Epithelial cell of alveolus of lung (primary cell): ENCODE results near the gene ABCG4. TPM values are rescaled to one million over a fixed set of nuclear protein-coding genes. Genes with fewer than 3 reads are reported as not detected.

Experiments
- total RNA-seq: library from RNA; depleted of rRNA; stranded (reverse); fragments of >200 nt; gene quantifications from 2 replicates; pipeline ENCODE4 v1.2.1, GENCODE V29; 2015

ABCG4 gene
- 0.26 and 0.72 TPM in 2 replicates for total RNA-seq

DNA sequence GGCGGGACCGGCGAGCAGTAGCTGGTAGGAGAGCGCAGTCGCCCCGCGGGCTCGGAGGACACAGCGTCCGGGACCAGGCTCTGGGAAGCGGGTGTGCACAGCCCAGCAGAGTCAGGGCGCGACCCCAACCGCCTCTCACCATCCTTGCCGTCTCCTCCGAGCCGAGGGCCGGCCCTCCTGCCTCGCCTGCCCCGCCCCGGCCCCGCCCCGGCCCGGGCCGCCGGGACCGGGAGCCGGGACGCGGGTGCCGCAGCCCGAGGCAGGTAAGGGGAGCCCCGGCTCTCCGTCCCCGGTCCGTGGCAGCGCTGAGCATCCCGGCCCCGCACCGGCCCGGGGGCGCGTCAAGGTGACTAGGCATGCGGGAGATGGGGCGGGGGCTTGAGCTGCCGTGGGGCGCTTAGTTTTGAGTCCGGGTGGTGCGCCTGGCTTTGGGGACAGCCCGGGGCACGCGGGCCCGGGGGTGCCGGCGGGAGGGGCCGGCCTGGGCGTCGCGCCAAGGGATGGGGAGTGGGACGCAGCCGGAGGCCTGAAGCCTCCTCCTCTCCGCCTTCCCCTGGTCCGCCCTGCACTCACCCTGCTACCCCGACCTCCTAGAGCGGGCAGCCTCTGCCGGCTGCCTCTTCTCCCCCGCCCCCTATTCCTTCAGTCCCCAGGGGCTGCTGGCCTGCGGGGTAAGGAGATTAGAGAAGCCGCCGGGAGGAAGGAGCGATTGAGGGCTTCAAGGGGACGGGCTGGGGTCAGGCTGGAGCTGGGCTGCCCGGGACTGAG lies at the start of gene ABCG4:
TSS of gene ABCG4 (plus strand) at position 35 of the 768 bp plus-strand sequence. CDS start 914 bp downstream, outside the sequence.

DNA sequence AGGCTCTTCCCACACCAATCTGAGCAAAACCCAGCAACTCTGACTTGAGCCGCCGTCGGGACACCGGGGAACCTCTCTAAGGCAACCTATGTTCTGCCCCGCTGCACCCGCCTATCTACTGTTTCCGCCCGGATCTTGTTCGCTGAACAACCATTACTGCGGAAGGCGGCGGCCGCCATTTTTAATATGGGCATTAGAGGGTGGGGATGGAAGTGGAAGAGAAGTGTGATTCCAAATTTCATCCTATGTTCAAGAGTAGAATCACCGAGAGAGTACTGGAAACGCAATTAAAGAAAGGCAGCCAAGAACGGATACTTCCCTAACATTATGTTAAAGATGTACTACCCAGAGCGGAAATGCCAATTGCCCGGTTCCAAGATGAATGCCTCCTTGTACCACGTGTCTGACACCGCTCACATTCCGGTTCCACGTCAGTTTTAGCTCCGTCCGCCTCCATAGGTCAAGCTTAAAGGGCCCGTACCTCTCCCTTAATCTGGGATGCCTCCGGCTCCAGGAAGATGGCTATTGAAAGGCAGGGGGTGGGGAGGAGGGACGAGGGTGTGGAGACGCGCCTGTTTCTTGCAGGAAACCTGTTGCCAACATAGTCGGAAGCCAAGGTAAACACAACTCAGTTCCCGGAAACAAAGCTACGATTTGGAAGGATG lies 47.0 kb upstream of the ABCG4 start, which contains the start of gene DPAGT1:
TSS of gene DPAGT1 (minus strand) at position 95 of the 665 bp plus-strand sequence. CDS start 198 bp downstream, outside the sequence.

DNA sequence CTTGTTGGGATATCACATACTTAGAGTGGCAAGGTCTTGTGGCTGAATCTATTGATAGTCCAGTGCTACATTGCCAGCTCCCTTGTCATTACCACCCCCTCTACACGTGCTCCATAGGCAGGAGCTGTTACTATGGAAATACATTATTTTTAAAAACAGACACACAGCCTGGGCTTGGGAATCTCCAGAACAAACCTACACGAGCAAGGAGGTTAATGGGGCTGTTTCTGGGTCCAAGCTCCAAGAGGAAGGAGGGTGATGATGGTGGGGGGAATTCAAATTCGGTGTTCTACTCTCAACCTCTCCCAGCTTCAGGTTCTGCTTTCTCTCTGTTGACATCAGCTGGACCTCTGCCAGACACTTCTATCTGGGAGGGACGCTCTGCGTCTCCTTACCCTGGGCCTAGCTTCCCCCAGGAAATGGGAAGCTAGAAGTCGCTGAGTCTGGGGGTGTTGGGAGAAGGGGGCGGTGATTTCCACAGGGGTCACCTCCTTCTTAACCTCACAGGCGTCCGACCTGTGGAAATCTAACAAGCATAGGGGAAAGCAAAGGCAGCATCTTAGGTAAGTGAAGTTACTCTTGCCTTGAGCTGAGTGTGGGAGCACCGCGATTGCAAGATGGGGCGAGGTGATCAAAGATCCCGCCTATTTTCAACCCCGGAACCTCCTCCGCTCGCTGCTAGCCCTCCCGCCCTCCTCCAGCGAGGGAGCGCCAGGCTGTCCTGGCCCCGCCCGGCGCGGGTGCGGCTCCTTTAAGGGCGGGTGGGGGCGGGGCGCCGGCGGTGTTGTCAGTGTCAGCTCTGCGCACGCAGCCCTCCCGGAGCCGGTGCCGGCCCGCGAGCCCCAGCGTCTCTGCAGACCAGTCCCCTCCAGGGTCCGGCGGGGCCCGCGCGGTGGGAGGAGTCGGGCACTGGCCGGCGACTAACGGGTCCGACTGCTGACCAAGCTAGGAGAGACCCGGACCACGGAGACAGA lies 42.0 kb upstream of the ABCG4 start, which contains the start of gene C2CD2L:
TSS of gene C2CD2L (plus strand) at position 781 of the 974 bp plus-strand sequence. CDS start 398 bp downstream, outside the sequence.

DNA sequence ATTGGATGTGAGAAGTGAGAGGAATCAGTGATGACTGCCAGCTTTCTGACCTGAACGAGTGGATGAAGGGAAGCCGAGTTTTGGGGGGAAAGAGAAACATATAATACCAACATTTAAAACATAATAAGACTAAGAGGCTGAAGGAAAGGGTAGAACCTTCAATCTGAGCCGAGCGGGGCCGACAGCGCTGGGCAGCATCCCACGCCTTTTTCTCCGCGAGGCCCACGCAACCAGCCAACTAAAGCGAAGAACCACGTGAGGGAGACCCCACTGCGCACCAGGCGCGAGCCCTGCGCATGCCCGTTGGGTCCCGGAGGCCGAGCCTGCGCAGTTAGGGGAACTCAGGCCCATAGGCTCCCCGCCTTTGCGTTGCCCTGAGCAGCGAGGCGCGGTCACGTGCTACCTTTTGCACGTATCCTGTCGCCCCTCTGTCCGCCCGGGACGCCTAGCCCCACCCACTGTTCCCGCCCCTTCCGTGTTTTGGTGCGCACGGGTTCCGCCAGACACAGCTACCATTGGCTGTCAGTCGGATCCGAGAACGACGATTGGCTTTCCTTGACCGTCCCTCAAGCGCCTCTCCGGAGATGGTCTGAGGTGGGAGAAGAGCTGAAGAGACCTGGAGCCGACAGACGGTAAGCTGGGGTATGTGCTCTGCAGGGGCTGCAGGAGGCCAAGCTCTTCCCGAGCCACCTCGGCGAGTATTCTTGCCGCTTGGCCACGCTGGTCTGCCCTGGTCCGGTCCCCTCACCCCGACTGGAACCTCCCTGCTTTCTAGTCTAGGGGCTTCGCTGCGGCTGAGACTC lies 27.6 kb upstream of the ABCG4 start, which contains the start of gene HINFP:
TSS of gene HINFP (plus strand) at position 573 of the 803 bp plus-strand sequence. CDS start 5,365 bp downstream, outside the sequence.

DNA sequence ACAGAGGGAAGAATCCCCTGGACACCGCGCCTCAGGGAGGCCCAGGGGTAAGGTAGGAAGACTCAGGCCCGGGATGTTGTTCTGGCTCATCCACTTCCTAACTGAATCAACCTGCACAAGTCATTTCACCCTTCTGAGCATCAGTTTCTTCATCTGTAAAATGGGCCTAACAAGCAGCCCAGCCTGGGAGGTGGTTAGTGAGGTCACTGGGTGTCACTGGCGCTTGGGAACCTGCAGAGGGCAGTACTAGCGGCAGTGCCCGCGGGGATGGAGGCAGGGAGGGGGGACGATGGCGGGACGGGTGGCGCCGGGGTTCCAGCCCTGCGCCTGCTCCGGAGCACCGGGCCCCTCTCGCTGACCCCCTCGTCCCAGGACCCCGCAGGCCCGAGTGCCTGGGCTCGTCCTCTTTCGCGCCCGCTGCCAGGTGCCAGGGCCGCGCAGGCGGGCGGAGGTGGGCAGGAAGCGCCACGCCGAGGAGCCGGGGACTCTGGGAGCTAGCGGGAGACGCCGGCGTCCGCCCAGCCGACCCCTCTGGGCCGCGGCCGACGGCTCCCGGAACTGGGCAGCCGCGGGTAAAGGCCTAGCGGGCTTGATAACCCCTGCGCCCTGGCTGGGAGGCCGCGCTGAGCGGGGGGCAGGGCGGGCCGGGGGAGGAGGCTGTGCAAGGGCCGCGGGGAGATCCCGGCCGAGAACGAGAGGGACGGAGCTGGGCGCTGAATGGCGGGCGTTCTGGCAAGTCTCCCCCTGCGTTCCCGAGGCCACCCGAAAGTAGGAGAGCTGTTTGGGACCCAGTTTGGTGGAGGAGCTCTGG lies 19.8 kb downstream of the ABCG4 start, which contains the start of gene NLRX1:
TSS of gene NLRX1 (plus strand) at position 255 of the 811 bp plus-strand sequence. CDS start 2,679 bp downstream, outside the sequence.

DNA sequence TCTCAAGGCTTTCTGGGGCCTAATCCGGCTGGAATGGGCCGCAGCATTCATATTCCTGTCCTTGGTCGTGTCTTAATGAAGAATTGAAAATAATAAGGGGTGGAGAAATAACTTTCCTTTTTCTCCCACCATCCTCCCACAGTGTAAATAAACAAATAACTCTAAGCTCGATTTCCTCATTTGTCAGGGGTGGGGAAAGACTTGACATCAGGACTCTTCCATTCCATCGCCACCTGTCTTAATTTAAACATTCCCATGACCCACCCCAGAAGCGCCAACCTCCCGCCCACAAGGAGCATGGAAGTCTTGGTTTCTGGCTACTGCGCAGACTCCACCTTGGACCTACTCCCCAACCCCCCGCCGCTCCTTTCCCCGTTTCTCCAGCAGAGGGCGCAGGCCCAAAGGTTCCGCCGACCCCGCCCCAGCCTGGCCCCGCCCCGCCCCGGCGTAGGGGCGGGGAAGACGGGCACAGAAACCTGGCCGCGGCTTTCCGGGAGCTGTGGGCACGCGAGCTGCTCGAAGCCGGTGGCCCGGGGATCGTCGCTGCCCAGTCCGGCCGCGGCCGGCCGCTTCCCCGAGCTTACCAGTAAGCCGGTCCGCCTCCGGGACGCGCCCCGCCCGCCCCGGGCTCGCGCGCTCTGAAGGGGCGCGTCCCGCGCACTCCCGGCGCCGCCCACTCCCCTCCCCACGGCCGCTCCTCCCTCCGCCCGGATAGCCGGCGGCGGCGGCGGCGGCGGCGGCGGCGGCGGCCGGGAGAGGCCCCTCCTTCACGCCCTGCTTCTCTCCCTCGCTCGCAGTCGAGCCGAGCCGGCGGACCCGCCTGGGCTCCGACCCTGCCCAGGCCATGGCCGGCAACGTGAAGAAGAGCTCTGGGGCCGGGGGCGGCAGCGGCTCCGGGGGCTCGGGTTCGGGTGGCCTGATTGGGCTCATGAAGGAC lies 57.0 kb downstream of the ABCG4 start, which contains the start of gene CBL:
TSS of gene CBL (plus strand) at position 766 of the 937 bp plus-strand sequence. CDS start at position 845, 79 bp downstream.

Other genes starting within 250 kb of the ABCG4 start
- 21.3 and 49.2 TPM in 2 replicates for gene BCL9L, start 223.1 kb upstream of the ABCG4 start, total RNA-seq
- not detected in 2 replicates for gene UPK2, start 192.8 kb upstream of the ABCG4 start, total RNA-seq
- gene FOXR1, start 177.3 kb upstream of the ABCG4 start, total RNA-seq = not detected in 2 replicates
- gene CENATAC, start 150.9 kb upstream of the ABCG4 start, total RNA-seq = 2.3 and 10.1 TPM in 2 replicates
- 2,402 and 3,197 TPM in 2 replicates for gene RPS25, start 130.7 kb upstream of the ABCG4 start, total RNA-seq
- 61.6 and 139 TPM in 2 replicates for gene TRAPPC4, start 130.3 kb upstream of the ABCG4 start, total RNA-seq
- 15.3 and 19.8 TPM in 2 replicates for gene SLC37A4, start 118.2 kb upstream of the ABCG4 start, total RNA-seq
- 80.2 and 160 TPM in 2 replicates for gene HYOU1, start 91.8 kb upstream of the ABCG4 start, total RNA-seq
- 19.5 and 20.4 TPM in 2 replicates for gene VPS11, start 81.2 kb upstream of the ABCG4 start, total RNA-seq
- 41.4 and 51.0 TPM in 2 replicates for gene HMBS, start 64.2 kb upstream of the ABCG4 start, total RNA-seq
- gene DPAGT1, start 47.2 kb upstream of the ABCG4 start, total RNA-seq = 31.3 and 32.2 TPM in 2 replicates
- gene C2CD2L, start 41.7 kb upstream of the ABCG4 start, total RNA-seq = 5.6 and 6.0 TPM in 2 replicates
- 10.1 and 15.5 TPM in 2 replicates for gene HINFP, start 27.5 kb upstream of the ABCG4 start, total RNA-seq
- gene NLRX1, start 19.7 kb downstream of the ABCG4 start, total RNA-seq = 8.5 and 8.9 TPM in 2 replicates
- not detected in 2 replicates for gene NHERF4, start 36.4 kb downstream of the ABCG4 start, total RNA-seq
- 15.8 and 16.5 TPM in 2 replicates for gene CBL, start 57.3 kb downstream of the ABCG4 start, total RNA-seq
- gene MCAM, start 168.1 kb downstream of the ABCG4 start, total RNA-seq = 216 and 225 TPM in 2 replicates
- 21.7 and 24.7 TPM in 2 replicates for gene RNF26, start 185.5 kb downstream of the ABCG4 start, total RNA-seq
- gene C1QTNF5, start 191.8 kb downstream of the ABCG4 start, total RNA-seq = 11.9 and 37.4 TPM in 2 replicates
- gene MFRP, start 197.7 kb downstream of the ABCG4 start, total RNA-seq = 0.08 TPM in 1 of 2 replicates, not detected in the other
- gene USP2, start 232.6 kb downstream of the ABCG4 start, total RNA-seq = 0.26 and 0.40 TPM in 2 replicates